HAP-1 (cell line): ENCODE data around the gene ASTN2.

Source experiments
- DNase-seq, 2 experiments: peaks; one replicate each; pipeline ENCODE4 v3.0.0-alpha.2; 2016 to 2020; ENCODE audit warnings: low spot score in 2 of 2
- H3K27me3 ChIP-seq: fragments of 250-450 bp; sonication (Bioruptor Pico); 2 replicates; pipeline ENCODE4 v1.5.1; 2020; ENCODE audit warnings: low read depth, mild to moderate bottlenecking, moderate library complexity
- H3K36me3 ChIP-seq: fragments of 250-450 bp; sonication (Bioruptor Pico); replicated peaks from 2 replicates; pipeline ENCODE4 v1.5.1; 2020; ENCODE audit warnings: mild to moderate bottlenecking
- H3K4me1 ChIP-seq: fragments of 250-450 bp; sonication (Bioruptor Pico); 2 replicates; pipeline ENCODE4 v1.5.1; 2020; ENCODE audit warnings: mild to moderate bottlenecking
- H3K4me3 ChIP-seq: fragments of 250-450 bp; sonication (Bioruptor Pico); 2 replicates; pipeline ENCODE4 v1.5.1; 2020; ENCODE audit warnings: mild to moderate bottlenecking, moderate library complexity
- H3K9me3 ChIP-seq: fragments of 250-450 bp; sonication (Bioruptor Pico); 2 replicates; pipeline ENCODE4 v1.5.1; 2020; ENCODE audit warnings: mild to moderate bottlenecking, moderate library complexity
- in situ Hi-C: fragments of 300-500 bp; cut with MboI; formaldehyde crosslinking; loops from 3 replicates; pipeline ENCODE4 v1.14.3; 2020; ENCODE audit warnings: low sequenced_read_pairs, inconsistent platforms, mixed read lengths

ASTN2 gene

GRCh38 chr9:116566677-116567488, 848.0 kb downstream of the ASTN2 start:
- Histone ChIP-seq H3K36me3 (no peaks in the 10 kb centered on the region), H3K4me1 (no peaks in the 10 kb centered on the region), H3K9me3 (no peaks in the 10 kb centered on the region), H3K27me3 (no peaks in the 10 kb centered on the region), H3K4me3 (no peak overlapping the region)
- DNase-seq = no peak
- in situ Hi-C loops = no loop called here

GRCh38 chr9:116565986-116566385, 848.9 kb downstream of the ASTN2 start:
- no peaks in the 10 kb centered on the region for H3K4me1 ChIP-seq
- H3K9me3 ChIP-seq = no peaks in the 10 kb centered on the region
- no peaks in the 10 kb centered on the region for H3K36me3 ChIP-seq
- no peak for DNase-seq
- H3K27me3 ChIP-seq = no peaks in the 10 kb centered on the region
- no peak overlapping the region for H3K4me3 ChIP-seq
- in situ Hi-C loops = no loop called here

GRCh38 chr9:116564266-116564793, 850.5 kb downstream of the ASTN2 start:
- H3K4me3 ChIP-seq = no peak overlapping the region
- no peaks in the 10 kb centered on the region for H3K9me3 ChIP-seq
- no peak for DNase-seq
- in situ Hi-C loops = no loop called here
- no peaks in the 10 kb centered on the region for H3K4me1 ChIP-seq
- no peaks in the 10 kb centered on the region for H3K27me3 ChIP-seq
- no peaks in the 10 kb centered on the region for H3K36me3 ChIP-seq

- H3K4me1 ChIP-seq = no peaks in the 10 kb centered on the region
- in situ Hi-C loops = no loop called here
- no peaks in the 10 kb centered on the region for H3K27me3 ChIP-seq
- H3K36me3 ChIP-seq = no peaks in the 10 kb centered on the region
- DNase-seq = no peak
- no peak overlapping the region for H3K4me3 ChIP-seq
- no peaks in the 10 kb centered on the region for H3K9me3 ChIP-seq
Measured at GRCh38 chr9:116558818-116559540, 855.9 kb downstream of the ASTN2 start.

- no peak for DNase-seq
- Histone ChIP-seq H3K36me3 (no peaks in the 10 kb centered on the region), H3K9me3 (no peaks in the 10 kb centered on the region), H3K27me3 (no peaks in the 10 kb centered on the region), H3K4me1 (no peaks in the 10 kb centered on the region), H3K4me3 (no peak overlapping the region)
- in situ Hi-C loops = no loop called here
Measured at GRCh38 chr9:116558035-116558434, 856.8 kb downstream of the ASTN2 start.

GRCh38 chr9:116555556-116556155, 859.2 kb downstream of the ASTN2 start:
- H3K4me3 ChIP-seq = no peak overlapping the region
- in situ Hi-C loops = no loop called here
- no peaks in the 10 kb centered on the region for H3K4me1 ChIP-seq
- DNase-seq = no peak
- no peaks in the 10 kb centered on the region for H3K36me3 ChIP-seq
- H3K27me3 ChIP-seq = no peaks in the 10 kb centered on the region
- no peaks in the 10 kb centered on the region for H3K9me3 ChIP-seq

- H3K4me3 ChIP-seq = no peak overlapping the region
- in situ Hi-C loops = no loop called here
- no peaks in the 10 kb centered on the region for H3K36me3 ChIP-seq
- no peaks in the 10 kb centered on the region for H3K4me1 ChIP-seq
- no peaks in the 10 kb centered on the region for H3K9me3 ChIP-seq
- no peaks in the 10 kb centered on the region for H3K27me3 ChIP-seq
- no peak for DNase-seq
Measured at GRCh38 chr9:116555119-116555518, 859.7 kb downstream of the ASTN2 start.

GRCh38 chr9:116550696-116551436, 864.0 kb downstream of the ASTN2 start:
- no peak overlapping the region for H3K4me3 ChIP-seq
- H3K36me3 ChIP-seq = no peaks in the 10 kb centered on the region
- DNase-seq = no peak
- H3K4me1 ChIP-seq = no peaks in the 10 kb centered on the region
- H3K27me3 ChIP-seq = no peaks in the 10 kb centered on the region
- H3K9me3 ChIP-seq = no peaks in the 10 kb centered on the region
- in situ Hi-C loops = no loop called here

- in situ Hi-C loops = no loop called here
- Histone ChIP-seq H3K4me1 (no peaks in the 10 kb centered on the region), H3K4me3 (no peak overlapping the region), H3K36me3 (no peaks in the 10 kb centered on the region), H3K9me3 (no peaks in the 10 kb centered on the region), H3K27me3 (no peaks in the 10 kb centered on the region)
- DNase-seq = no peak
Measured at GRCh38 chr9:116549786-116550660, 864.8 kb downstream of the ASTN2 start.

- no peak for DNase-seq
- no peak overlapping the region for H3K4me3 ChIP-seq
- no peaks in the 10 kb centered on the region for H3K9me3 ChIP-seq
- H3K36me3 ChIP-seq = no peaks in the 10 kb centered on the region
- no peaks in the 10 kb centered on the region for H3K4me1 ChIP-seq
- no peaks in the 10 kb centered on the region for H3K27me3 ChIP-seq
- in situ Hi-C loops = no loop called here
Measured at GRCh38 chr9:116549061-116549664, 865.7 kb downstream of the ASTN2 start.

- Histone ChIP-seq H3K36me3 (no peaks in the 10 kb centered on the region), H3K4me3 (no peak overlapping the region), H3K9me3 (no peaks in the 10 kb centered on the region), H3K4me1 (no peaks in the 10 kb centered on the region), H3K27me3 (no peaks in the 10 kb centered on the region)
- DNase-seq = no peak
- in situ Hi-C loops = no loop called here
Measured at GRCh38 chr9:116547729-116548426, 867.0 kb downstream of the ASTN2 start.
